Islet precursor cell (in vitro differentiated cells): ENCODE measurements around the gene CTNND2.

Experiments used
- DNase-seq: peaks from one replicate; pipeline ENCODE4 v3.0.0-alpha.2; 2018

CTNND2 gene

DNA sequence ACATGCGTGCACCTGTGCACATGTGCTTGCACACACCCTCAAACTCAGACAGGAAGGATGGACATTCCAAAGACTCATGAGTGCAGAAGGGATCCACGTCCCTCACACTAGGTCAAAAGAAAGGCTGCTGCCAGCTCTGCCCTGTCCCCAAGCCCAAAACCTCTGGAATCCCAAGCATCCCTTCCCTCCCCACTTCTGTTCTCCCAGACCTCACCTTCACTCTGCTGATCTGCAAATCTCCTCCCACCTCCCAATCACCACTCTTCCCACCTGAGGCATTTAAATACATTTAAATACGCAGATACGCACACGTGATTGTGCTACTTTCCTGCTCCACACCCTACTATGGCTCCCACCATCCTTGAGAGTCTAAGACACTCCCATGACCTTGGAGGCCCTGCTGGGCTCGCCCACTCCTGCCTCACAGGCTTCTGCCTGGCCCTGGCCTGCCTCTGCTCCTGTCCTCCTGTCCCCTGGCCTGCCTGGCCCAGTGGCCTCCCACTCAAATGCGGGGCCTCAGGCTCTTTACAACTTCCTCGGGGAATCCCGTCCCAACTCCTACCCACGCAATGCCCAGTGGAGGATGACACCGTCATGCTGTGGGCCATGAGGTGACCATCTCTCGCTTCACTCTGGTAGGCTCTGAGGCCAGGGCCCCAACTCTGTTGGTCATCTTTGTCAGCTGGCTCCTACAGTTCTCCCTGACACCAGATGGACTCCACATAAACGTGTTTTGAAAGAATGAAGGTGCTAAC is 664.8 kb downstream of the CTNND2 start:
- DNase-seq = no peak

DNA sequence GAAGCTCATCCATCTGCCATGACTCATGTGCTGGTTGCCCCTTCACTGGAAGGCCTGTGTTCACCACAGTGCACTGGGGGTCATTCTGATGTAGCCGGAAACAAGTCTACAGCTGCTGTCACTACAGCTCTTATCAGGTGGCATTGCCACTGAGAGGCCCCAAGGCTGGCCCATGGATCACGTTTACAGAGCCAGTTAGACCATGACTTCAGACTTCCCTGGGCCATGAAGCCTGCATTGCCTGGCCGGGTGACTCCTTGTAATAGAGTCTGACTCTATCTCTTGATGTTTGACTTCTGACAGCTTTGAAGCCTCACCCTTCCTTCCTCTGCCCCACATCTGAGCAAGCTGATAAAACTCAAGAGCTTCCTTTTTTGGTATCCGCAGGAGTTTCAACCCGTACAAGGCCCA is 669.7 kb downstream of the CTNND2 start:
- peak; percentile 53 for DNase-seq

- DNase-seq = no peak
These were observed 673.4 kb downstream of the CTNND2 start for GRCh38 chr5:11230890-11231289.

DNA sequence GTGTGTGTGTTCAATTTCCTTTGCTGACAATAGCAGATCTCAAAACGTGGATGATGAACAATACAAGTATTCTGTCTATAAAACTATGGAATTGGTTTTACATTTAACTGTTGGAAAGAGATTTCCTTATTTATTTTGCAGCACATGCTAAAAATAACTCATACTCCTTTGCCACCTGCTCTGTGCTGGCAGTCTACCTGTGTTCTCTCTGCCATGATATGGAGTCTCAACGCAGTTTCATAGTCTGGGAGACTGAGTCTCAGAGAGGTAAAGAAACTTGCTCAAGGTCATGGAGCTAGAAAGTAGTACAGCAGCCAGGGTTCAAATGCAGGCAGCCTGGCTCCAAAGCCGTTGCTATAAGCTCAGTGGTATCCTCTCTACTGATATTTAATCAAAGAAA is 677.2 kb downstream of the CTNND2 start:
- DNase-seq = no peak

DNA sequence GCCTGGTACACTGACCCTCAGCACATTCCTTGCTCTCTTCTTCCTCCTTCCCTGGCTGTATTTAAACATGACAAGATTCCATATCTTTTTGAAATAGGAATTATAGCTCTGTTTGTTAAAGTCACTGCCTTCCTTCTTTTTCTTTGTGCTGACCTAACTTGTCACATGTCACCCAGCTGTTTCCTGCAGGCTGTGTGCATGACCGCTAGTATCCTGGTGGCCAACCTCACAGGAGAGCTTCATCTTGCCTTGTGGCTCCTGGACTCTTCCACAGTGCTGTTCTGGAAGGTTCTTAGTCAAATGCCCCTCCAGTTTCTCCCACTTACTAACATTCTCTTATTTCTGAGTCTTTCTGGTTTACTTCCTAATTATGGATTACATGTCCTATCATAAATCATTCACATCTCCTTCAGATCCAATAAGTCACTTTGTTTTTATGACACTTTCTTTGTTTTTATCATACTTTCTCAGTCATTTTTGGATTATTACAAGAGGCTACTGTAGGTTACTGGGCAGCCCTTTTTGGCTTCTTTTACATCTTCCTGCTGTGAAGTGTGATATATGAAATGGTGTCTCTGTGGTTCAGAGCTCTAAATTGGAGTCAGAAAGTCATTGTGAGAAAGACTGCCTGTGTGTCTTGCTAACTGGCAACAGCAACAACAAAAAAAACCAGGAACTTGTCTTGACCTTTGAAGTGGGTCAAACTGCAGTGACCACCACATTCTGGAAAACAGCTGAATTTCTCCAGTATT is 679.6 kb downstream of the CTNND2 start:
- no peak for DNase-seq

DNA sequence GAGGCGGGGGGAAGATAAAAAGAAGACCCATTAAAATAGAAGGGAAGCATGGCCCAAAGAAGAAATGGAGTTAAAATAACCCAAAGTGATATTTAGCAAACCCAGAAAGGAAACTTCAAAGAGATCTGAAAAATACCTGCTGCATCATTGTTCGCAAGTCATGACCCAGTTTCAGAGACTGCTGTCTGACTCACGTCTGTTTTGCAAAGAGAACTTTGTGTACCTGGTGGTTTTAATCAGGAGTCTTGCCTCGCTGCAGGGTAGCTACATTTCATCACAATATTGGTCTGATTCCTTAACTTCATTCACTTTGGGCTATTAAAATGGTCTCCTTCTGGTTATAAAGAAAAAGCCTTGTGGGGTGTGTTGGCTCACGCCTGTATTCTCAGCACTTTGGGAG is 682.1 kb downstream of the CTNND2 start:
- no peak for DNase-seq

DNA sequence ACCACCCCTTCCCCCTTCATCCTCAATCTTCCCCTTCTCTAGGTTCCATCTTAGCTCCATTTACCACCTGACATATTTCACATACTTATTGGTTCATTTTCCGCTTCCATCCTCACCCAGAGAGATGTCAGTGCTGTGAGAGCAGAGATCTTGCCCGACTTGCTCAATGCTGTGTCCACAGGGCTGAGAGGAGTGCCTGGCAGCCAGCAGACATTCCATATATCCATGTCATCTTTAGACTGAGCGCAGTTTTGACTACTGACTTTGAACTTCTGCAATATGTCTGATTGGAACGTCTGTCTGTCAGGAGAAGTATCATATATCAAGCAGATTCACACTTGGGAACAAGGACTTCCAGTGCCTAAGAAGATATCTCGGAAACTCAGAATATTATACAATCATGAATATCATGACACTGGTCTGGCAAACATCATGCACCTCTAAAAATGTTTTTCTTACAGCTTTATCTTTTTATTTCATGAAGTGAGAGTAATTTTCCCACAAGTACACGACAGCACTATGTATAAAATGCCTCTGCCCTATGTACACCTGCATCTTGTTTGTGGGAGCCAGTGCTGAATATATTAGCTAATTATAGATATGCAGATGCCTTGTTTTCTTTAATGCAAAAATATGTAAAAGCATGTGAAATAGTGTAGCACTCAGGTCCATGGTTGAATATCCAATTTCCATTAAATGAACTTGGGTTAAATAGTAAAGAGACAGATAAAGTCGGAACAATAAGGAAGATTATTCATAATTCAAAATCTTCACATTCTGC is 689.2 kb downstream of the CTNND2 start:
- no peak for DNase-seq

DNA sequence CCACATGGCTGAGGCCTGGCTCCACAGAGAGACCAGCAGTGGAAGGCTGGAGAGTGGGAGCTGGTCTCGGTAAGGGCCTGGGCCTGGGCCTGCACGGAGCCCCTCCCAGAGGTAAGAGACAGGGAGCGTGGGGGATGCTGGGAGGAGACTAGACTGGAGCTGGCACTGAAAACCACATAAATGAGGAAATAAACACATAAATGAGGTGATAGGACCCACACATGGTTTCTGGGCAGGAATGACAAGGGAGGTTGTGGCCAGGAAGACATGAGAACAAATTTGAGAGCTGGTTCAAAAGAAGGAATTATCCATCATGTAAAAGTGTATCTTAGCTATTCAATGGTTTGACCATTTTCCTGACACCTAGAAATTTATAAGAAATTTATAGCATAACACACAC is 691.5 kb downstream of the CTNND2 start:
- no peak for DNase-seq

DNA sequence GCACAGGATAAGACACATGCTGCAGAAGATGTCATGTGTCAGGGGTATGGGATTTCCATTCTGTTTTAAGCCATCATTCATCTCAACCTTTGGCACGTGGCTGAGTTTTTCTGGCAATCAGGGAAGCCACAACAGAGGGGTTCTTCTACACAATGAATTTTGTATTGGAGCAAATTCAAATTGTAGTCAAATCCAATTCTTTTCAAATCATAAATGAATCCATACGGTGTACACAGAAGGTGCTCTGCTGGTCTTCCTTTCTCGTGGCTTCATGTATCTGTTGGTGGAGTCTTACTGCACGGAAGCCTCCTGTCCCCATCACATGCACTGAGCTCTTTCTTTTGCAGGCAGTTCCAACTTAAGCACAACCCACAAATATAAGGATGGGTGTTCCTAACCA is 706.5 kb downstream of the CTNND2 start:
- no peak for DNase-seq

DNA sequence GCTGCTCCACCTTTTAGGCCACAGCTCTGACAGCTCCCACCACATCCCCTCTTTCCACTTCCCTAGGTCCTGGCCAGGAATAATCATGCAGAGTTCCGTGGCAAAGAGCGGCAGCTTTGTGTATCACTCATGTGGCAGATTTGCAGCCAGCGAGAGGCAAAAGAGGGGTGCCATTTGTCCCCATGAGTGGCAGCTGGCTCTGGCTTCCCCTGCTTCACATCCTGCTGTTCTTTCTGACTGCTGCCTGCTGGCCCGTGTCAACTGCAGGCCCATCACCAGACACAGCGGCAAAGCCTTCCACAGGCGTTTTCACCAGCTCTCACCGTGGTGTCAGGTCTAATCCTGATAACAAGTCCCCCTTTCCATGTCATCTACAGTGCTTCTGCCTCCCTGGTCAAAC is 712.6 kb downstream of the CTNND2 start:
- no peak for DNase-seq

GRCh38 chr5:11182441-11183080 is 721.7 kb downstream of the CTNND2 start:
- DNase-seq = no peak

- DNase-seq = no peak
These were observed 722.3 kb downstream of the CTNND2 start for GRCh38 chr5:11181940-11182339.

DNA sequence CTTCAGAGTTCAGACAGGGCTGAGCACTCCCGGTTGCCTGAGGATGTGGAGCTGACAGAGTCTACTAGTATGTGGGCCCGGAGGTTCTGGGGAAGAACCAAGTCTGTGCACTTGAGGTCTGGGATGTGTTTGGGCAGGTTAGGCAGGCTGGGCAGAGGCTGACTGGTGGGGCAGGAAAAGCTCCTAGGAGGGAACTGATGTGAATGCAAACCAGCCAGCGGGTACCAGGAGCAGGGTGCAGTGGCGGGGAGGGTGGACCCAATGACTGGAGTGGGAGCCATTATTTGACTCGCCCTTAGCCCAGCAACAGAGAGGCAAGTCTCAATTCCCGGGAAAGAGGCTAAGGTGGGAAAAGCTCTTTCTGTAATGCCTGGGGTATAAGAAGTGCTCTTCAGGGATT is 723.4 kb downstream of the CTNND2 start:
- DNase-seq = no peak

DNA sequence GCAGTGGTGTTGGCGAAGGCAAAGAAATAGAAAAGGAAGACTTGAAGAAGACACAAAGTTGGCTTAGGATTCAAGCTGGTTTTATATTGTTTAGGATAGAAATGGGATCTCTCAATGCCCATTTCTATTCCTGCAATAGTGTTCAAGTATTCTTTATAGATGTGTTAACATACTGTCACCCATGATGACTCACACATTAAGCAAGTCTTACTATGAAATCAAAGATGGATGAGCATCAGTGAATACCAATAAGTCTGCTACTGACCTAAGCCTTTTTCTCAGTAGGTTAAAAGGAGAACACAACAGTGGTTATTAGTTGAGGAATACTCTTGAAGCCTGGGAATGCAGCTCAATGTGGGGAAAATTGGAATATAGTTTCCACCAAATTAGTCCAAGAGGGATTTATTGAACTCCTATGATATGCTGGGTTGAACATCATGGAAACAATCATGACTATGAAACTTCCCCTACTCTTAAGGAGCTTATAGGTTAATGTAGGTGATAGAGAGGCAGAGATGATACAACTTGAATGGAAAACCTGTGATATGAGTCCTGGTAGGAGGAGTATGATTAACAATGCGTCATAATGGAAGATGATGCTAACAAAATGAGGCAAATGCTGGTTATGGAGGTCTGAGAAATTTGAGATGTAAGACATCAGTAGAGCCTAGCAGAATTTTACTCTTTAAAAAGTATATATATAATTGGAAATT is 726.1 kb downstream of the CTNND2 start:
- DNase-seq = no peak

GRCh38 chr5:11174591-11174990 is 729.7 kb downstream of the CTNND2 start:
- DNase-seq = no peak

- DNase-seq = no peak
These were observed 731.8 kb downstream of the CTNND2 start for GRCh38 chr5:11172484-11172883.

- no peak for DNase-seq
These were observed 733.0 kb downstream of the CTNND2 start for GRCh38 chr5:11171236-11171635.

GRCh38 chr5:11166923-11167322 is 737.3 kb downstream of the CTNND2 start:
- no peak for DNase-seq

GRCh38 chr5:11164531-11165294 is 739.5 kb downstream of the CTNND2 start:
- no peak for DNase-seq

DNA sequence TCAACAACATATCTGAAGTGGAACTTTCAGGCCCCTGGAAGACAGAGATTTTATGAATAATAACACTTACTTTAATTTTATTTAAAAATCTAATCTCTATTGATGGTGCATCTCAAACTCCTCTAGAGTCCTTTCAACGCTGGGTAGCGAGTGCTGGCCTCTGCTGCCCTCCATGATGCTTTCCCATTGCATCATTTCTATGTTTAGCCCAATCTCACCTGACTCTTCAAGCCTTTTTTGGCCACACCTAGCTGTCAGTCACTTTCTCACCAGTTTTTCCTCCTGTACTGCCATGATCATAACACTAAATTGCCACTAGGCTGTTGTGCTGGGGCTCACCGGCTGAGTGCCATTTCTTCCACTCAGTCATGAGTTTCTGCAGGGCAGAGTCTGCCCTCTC is 747.1 kb downstream of the CTNND2 start:
- no peak for DNase-seq

- no peak for DNase-seq
These were observed 750.4 kb downstream of the CTNND2 start for GRCh38 chr5:11153670-11154382.
